HL-60 (cell line): Measurements from ENCODE around the gene SLC17A3.

Source experiments
- DNase-seq, 2 experiments: peaks; one replicate each; pipeline ENCODE4 v3.0.0-alpha.2; 2010 to 2020; ENCODE audit warnings: low read depth in 1 of 2, low spot score in 1 of 2
- H3K27ac ChIP-seq: fragments of 250-450 bp; sonication (Bioruptor Pico); replicated peaks from 2 replicates; pipeline ENCODE4 v1.5.1; 2020; ENCODE audit warnings: mild to moderate bottlenecking, moderate library complexity
- H3K27me3 ChIP-seq: fragments of 250-450 bp; sonication (Bioruptor Pico); 2 replicates; pipeline ENCODE4 v1.5.1; 2021; ENCODE audit warnings: mild to moderate bottlenecking, moderate library complexity; ENCODE audit not compliant: insufficient read depth, poor library complexity, severe bottlenecking
- H3K4me3 ChIP-seq: replicated peaks from 2 replicates; pipeline ENCODE4 v1.5.1; 2011; ENCODE audit warnings: mild to moderate bottlenecking, control low read depth, low read length; ENCODE audit not compliant: insufficient read depth
- CTCF ChIP-seq: IDR thresholded peaks from one replicate; pipeline ENCODE4 v1.5.1; 2011; ENCODE audit warnings: low read length, control low read depth, inconsistent platforms; ENCODE audit not compliant: insufficient read depth
- GABPA ChIP-seq: IDR thresholded peaks from 2 replicates; pipeline ENCODE4 v1.6.1; 2012; ENCODE audit warnings: low read depth
- POLR2AphosphoS5 ChIP-seq: IDR thresholded peaks from 2 replicates; pipeline ENCODE4 v1.6.1; 2012; ENCODE audit warnings: low read depth
- REST ChIP-seq: IDR thresholded peaks from 2 replicates; pipeline ENCODE4 v1.6.1; 2012; ENCODE audit warnings: low read depth; ENCODE audit not compliant: insufficient replicate concordance
- SPI1 ChIP-seq: IDR thresholded peaks from 2 replicates; pipeline ENCODE4 v1.6.1; 2012; ENCODE audit warnings: low read depth, mild to moderate bottlenecking, borderline replicate concordance

SLC17A3 gene

GRCh38 chr6:25900843-25901242, 26.8 kb upstream of the SLC17A3 start:
- DNase-seq: no peak
- Histone ChIP-seq H3K27ac (no peak overlapping the region), H3K27me3 (no peaks in the 10 kb centered on the region), H3K4me3 (no peak overlapping the region)
- no peak for TF ChIP-seq POLR2AphosphoS5
- no peak for TF ChIP-seq GABPA

GRCh38 chr6:25899580-25900408, 25.8 kb upstream of the SLC17A3 start:
- no peak for TF ChIP-seq CTCF
- TF ChIP-seq SPI1: no peak
- no peak for TF ChIP-seq GABPA
- TF ChIP-seq REST: no peak
- no peak for TF ChIP-seq POLR2AphosphoS5
- no peak for DNase-seq
- H3K27ac ChIP-seq: no peak overlapping the region
- no peak overlapping the region for H3K4me3 ChIP-seq
- no peaks in the 10 kb centered on the region for H3K27me3 ChIP-seq

GRCh38 chr6:25899123-25899522, 25.1 kb upstream of the SLC17A3 start:
- no peaks in the 10 kb centered on the region for H3K27me3 ChIP-seq
- no peak overlapping the region for H3K27ac ChIP-seq
- no peak for TF ChIP-seq REST
- no peak for TF ChIP-seq POLR2AphosphoS5
- no peak for TF ChIP-seq GABPA
- TF ChIP-seq SPI1: no peak
- TF ChIP-seq CTCF: no peak
- no peak overlapping the region for H3K4me3 ChIP-seq
- no peak for DNase-seq

- H3K27ac ChIP-seq: no peak overlapping the region
- DNase-seq: no peak
- no peak for TF ChIP-seq CTCF
- no peak for TF ChIP-seq REST
- no peak for TF ChIP-seq GABPA
- TF ChIP-seq SPI1: no peak
- TF ChIP-seq POLR2AphosphoS5: no peak
- no peaks in the 10 kb centered on the region for H3K27me3 ChIP-seq
- no peak overlapping the region for H3K4me3 ChIP-seq
Observed at GRCh38 chr6:25898289-25898977, 24.4 kb upstream of the SLC17A3 start.
